Tibial nerve (tissue), 4 donors: ENCODE data around the gene PRDM11.

ENCODE experiments used
- EP300 ChIP-seq, 2 donors: sonication (generic); formaldehyde crosslinking; IDR thresholded peaks; one replicate each; pipeline ENCODE4 v1.6.1; 2017; ENCODE audit warnings: antibody characterized with exemption in 2 of 2, mild to moderate bottlenecking in 1 of 2
- POLR2A ChIP-seq, 2 donors: fragments of 450-650 bp; IDR thresholded peaks; one replicate each; pipeline ENCODE4 v1.6.1; 2017; ENCODE audit warnings: antibody characterized with exemption in 2 of 2, mild to moderate bottlenecking in 2 of 2, moderate library complexity in 2 of 2
- TF ChIP-seq, protein P1 (sequence below), 5 experiments: fragments of 200-600 bp in 3 of 5; fragments of 450-650 bp in 2 of 5; sonication (generic) in 3 of 5; IDR thresholded peaks; one replicate each; pipeline ENCODE4 v1.5.1; 2016 to 2019; ENCODE audit warnings: antibody characterized with exemption in 5 of 5, mild to moderate bottlenecking in 3 of 5, moderate library complexity in 2 of 5

DNA sequence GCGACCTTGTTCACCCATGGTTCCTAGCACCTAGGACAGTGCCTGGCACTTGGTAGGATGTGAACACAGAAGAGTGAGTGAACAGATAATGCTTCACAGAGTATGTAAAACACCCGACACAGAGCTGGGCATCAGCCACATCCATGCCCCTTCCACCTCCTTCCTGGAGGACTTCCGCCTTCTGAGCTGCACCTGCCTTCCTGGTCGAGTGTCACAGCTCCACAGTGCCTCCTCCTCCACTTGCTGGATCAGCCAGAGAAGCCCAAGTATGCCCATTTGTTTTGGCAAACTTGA is 20.1 kb downstream of the PRDM11 start:
- TF ChIP-seq, protein P1, sequence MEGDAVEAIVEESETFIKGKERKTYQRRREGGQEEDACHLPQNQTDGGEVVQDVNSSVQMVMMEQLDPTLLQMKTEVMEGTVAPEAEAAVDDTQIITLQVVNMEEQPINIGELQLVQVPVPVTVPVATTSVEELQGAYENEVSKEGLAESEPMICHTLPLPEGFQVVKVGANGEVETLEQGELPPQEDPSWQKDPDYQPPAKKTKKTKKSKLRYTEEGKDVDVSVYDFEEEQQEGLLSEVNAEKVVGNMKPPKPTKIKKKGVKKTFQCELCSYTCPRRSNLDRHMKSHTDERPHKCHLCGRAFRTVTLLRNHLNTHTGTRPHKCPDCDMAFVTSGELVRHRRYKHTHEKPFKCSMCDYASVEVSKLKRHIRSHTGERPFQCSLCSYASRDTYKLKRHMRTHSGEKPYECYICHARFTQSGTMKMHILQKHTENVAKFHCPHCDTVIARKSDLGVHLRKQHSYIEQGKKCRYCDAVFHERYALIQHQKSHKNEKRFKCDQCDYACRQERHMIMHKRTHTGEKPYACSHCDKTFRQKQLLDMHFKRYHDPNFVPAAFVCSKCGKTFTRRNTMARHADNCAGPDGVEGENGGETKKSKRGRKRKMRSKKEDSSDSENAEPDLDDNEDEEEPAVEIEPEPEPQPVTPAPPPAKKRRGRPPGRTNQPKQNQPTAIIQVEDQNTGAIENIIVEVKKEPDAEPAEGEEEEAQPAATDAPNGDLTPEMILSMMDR (IDR thresholded peaks at IDR 0.05) = no peak
- TF ChIP-seq EP300 (IDR thresholded peaks at IDR 0.05) (no peak), POLR2A (IDR thresholded peaks at IDR 0.05) (no peak)
